HL-60 (cell line): ENCODE results near the gene DOCK8.
"Not testable (repeated sequence)": the region's sequence is repeated elsewhere in the genome, so short reads cannot be mapped to it uniquely, and the experiment has no call there.

Experiments
- DNase-seq, 2 experiments: peaks; one replicate each; pipeline ENCODE4 v3.0.0-alpha.2; 2010 to 2020; ENCODE audit warnings: low read depth in 1 of 2, low spot score in 1 of 2
- H3K27ac ChIP-seq: fragments of 250-450 bp; sonication (Bioruptor Pico); replicated peaks from 2 replicates; pipeline ENCODE4 v1.5.1; 2020; ENCODE audit warnings: mild to moderate bottlenecking, moderate library complexity
- H3K27me3 ChIP-seq: fragments of 250-450 bp; sonication (Bioruptor Pico); 2 replicates; pipeline ENCODE4 v1.5.1; 2021; ENCODE audit warnings: mild to moderate bottlenecking, moderate library complexity; ENCODE audit not compliant: insufficient read depth, poor library complexity, severe bottlenecking
- H3K4me3 ChIP-seq: replicated peaks from 2 replicates; pipeline ENCODE4 v1.5.1; 2011; ENCODE audit warnings: mild to moderate bottlenecking, control low read depth, low read length; ENCODE audit not compliant: insufficient read depth
- CTCF ChIP-seq: IDR thresholded peaks from one replicate; pipeline ENCODE4 v1.5.1; 2011; ENCODE audit warnings: low read length, control low read depth, inconsistent platforms; ENCODE audit not compliant: insufficient read depth
- GABPA ChIP-seq: IDR thresholded peaks from 2 replicates; pipeline ENCODE4 v1.6.1; 2012; ENCODE audit warnings: low read depth
- POLR2AphosphoS5 ChIP-seq: IDR thresholded peaks from 2 replicates; pipeline ENCODE4 v1.6.1; 2012; ENCODE audit warnings: low read depth
- REST ChIP-seq: IDR thresholded peaks from 2 replicates; pipeline ENCODE4 v1.6.1; 2012; ENCODE audit warnings: low read depth; ENCODE audit not compliant: insufficient replicate concordance
- SPI1 ChIP-seq: IDR thresholded peaks from 2 replicates; pipeline ENCODE4 v1.6.1; 2012; ENCODE audit warnings: low read depth, mild to moderate bottlenecking, borderline replicate concordance

The DOCK8 gene

DNA sequence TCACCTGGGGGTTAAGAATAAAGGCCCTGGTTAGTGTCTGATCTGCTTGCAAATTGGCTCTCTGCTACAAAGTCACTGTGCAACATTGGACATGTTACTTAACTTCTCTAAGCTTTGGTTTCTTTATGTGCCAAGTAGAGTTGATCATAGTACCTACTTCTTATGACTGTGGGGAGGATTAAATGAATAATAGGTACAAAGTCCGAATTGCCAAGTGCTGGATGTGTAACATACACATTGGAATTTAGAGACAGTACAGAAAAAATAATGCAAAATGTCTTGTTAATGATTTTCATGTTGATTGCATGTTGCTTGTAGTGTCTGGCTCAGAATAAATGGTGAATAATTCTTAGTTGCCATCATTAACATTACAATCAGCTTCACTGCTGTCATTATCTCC is 2.2 kb downstream of the DOCK8 start:
- H3K27ac ChIP-seq: peak overlapping the region; percentile 94
- peak overlapping the region; percentile 48 for H3K4me3 ChIP-seq
- no peaks in the 10 kb centered on the region for H3K27me3 ChIP-seq
- DNase-seq: no peak
- no peak for TF ChIP-seq CTCF
- TF ChIP-seq SPI1: no peak
- TF ChIP-seq REST: no peak
- TF ChIP-seq POLR2AphosphoS5: no peak
- no peak for TF ChIP-seq GABPA

DNA sequence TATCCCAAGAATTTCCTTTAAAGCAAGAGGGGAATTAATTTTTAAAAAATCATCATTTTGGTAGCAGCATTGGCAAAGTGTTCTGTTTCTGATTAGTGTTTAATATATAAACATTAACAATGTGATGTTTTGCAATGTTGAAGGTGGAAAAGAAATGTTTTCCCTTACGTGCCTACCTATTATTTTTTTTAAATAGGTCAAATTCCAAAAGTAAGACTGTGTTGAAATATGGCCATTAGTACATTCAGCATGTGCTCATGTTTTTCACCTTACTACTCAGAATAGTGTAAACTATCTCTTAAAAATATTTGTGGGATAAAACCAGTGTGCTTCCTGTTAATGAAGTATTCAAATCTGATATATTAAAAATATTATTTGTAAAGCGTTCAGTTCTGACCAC is 3.3 kb downstream of the DOCK8 start:
- DNase-seq: no peak
- TF ChIP-seq REST (no peak), SPI1 (no peak), POLR2AphosphoS5 (no peak), CTCF (no peak), GABPA (no peak)
- Histone ChIP-seq H3K27me3 (no peaks in the 10 kb centered on the region), H3K27ac (no peak overlapping the region; the same call in none of the 2 replicates), H3K4me3 (peak overlapping the region; percentile 48; the same call in 1 of the 2 replicates)

GRCh38 chr9:219036-219435 is 4.4 kb downstream of the DOCK8 start:
- peak overlapping the region; percentile 20; the same call in 1 of the 2 replicates for H3K27ac ChIP-seq
- H3K4me3 ChIP-seq, DNase-seq, H3K27me3 ChIP-seq: not testable (repeated sequence)

GRCh38 chr9:219670-220365 is 5.2 kb downstream of the DOCK8 start:
- TF ChIP-seq SPI1 (no peak), POLR2AphosphoS5 (no peak), REST (no peak), CTCF (no peak), GABPA (no peak)
- peak in 1 of 2 experiments; percentile 83 for DNase-seq
- Histone ChIP-seq H3K27me3 (no peaks in the 10 kb centered on the region), H3K27ac (peak overlapping the region; percentile 20), H3K4me3 (no peak overlapping the region)
